CD14-positive monocyte (primary cell): Measurements from ENCODE around the gene MS4A4E. TPM values are rescaled to one million over a fixed set of nuclear protein-coding genes. Genes with fewer than 3 reads are reported as not detected.

Source experiments
- DNase-seq, 3 donors: peaks; one replicate each; pipeline ENCODE4 v3.0.0-alpha.2; 2011 to 2022
- H2AFZ ChIP-seq: 2 replicates; pipeline ENCODE4 v1.6.0; 2012; ENCODE audit warnings: mild to moderate bottlenecking, low read depth, low read length, inconsistent platforms; ENCODE audit not compliant: insufficient read depth, poor library complexity, severe bottlenecking
- H3K27ac ChIP-seq, 2 donors: 1 replicate in 1 of 2; 2 replicates in 1 of 2; pipeline ENCODE4 v1.5.1; 2012 to 2013; ENCODE audit warnings: low read length in 2 of 2, control low read depth in 1 of 2, inconsistent platforms in 1 of 2, low read depth in 1 of 2, mild to moderate bottlenecking in 1 of 2
- H3K27me3 ChIP-seq, 2 donors: one replicate each; pipeline versions ENCODE4 v1.6.0 to v1.6.1; 2011 to 2013; ENCODE audit warnings: low read length in 2 of 2; ENCODE audit not compliant: control insufficient read depth in 2 of 2, insufficient read depth in 2 of 2
- H3K36me3 ChIP-seq, 2 donors: replicated peaks in 1 of 2; 1 replicate in 1 of 2; 2 replicates in 1 of 2; pipeline versions ENCODE4 v1.5.1 to v1.6.1; 2012 to 2013; ENCODE audit warnings: low read length in 2 of 2, control low read depth in 1 of 2, inconsistent platforms in 1 of 2, mild to moderate bottlenecking in 1 of 2; ENCODE audit not compliant: insufficient read depth in 2 of 2, control insufficient read depth in 1 of 2
- H3K4me1 ChIP-seq, 2 donors: 1 replicate in 1 of 2; 2 replicates in 1 of 2; pipeline versions ENCODE4 v1.5.1 to v1.6.1; 2012 to 2013; ENCODE audit warnings: low read length in 2 of 2, control low read depth in 1 of 2, inconsistent platforms in 1 of 2, mild to moderate bottlenecking in 1 of 2, moderate library complexity in 1 of 2; ENCODE audit not compliant: insufficient read depth in 2 of 2, control insufficient read depth in 1 of 2
- H3K4me2 ChIP-seq: replicated peaks from 2 replicates; pipeline ENCODE3; 2012; ENCODE audit warnings: low read length, moderate library complexity, mild to moderate bottlenecking; ENCODE audit not compliant: poor library complexity, severe bottlenecking; ENCODE audit errors: extremely low read depth
- H3K4me3 ChIP-seq, 3 experiments: fragments of 200-600 bp in 1 of 3; sonication (generic) in 1 of 3; replicated peaks in 1 of 3; 1 replicate in 2 of 3; 2 replicates in 1 of 3; pipeline ENCODE4 v1.5.1; 2011 to 2013; ENCODE audit warnings: low read length in 3 of 3, mild to moderate bottlenecking in 3 of 3, control low read depth in 2 of 3, low read depth in 2 of 3, inconsistent platforms in 1 of 3, moderate library complexity in 1 of 3
- H3K79me2 ChIP-seq: 2 replicates; pipeline ENCODE4 v1.6.0; 2012; ENCODE audit warnings: mild to moderate bottlenecking, control low read depth, inconsistent platforms, low read length, moderate library complexity; ENCODE audit not compliant: insufficient read depth
- H3K9ac ChIP-seq: 2 replicates; pipeline ENCODE4 v1.6.0; 2017; ENCODE audit warnings: low read length, mild to moderate bottlenecking; ENCODE audit not compliant: insufficient read depth, poor library complexity, severe bottlenecking
- H3K9me3 ChIP-seq, 2 donors: replicated peaks in 1 of 2; 1 replicate in 1 of 2; 2 replicates in 1 of 2; pipeline versions ENCODE4 v1.5.1 to v1.6.1; 2012 to 2013; ENCODE audit warnings: low read length in 2 of 2, control low read depth in 1 of 2; ENCODE audit not compliant: control insufficient read depth in 1 of 2, insufficient read depth in 1 of 2
- H4K20me1 ChIP-seq: 2 replicates; pipeline ENCODE4 v1.6.0; 2012; ENCODE audit warnings: mild to moderate bottlenecking, low read length, control low read depth, moderate library complexity; ENCODE audit not compliant: insufficient read depth
- H3K27ac Mint-ChIP-seq, 7 donors: one replicate each; pipeline ENCODE4 v1.8.0; 2020; ENCODE audit warnings: mild to moderate bottlenecking in 7 of 7, mixed read lengths in 7 of 7, moderate library complexity in 6 of 7, inconsistent platforms in 2 of 7
- H3K27me3 Mint-ChIP-seq, 3 donors: one replicate each; pipeline ENCODE4 v1.8.0; 2021 to 2022; ENCODE audit warnings: low read depth in 3 of 3, mild to moderate bottlenecking in 3 of 3, mixed read lengths in 3 of 3, moderate library complexity in 3 of 3, inconsistent platforms in 1 of 3
- H3K36me3 Mint-ChIP-seq, 2 donors: one replicate each; pipeline ENCODE4 v1.8.0; 2020; ENCODE audit warnings: mixed read lengths in 2 of 2, inconsistent platforms in 1 of 2, mild to moderate bottlenecking in 1 of 2
- H3K4me1 Mint-ChIP-seq: one replicate; pipeline ENCODE4 v1.8.0; 2020; ENCODE audit warnings: mild to moderate bottlenecking, mixed read lengths
- H3K4me3 Mint-ChIP-seq, 2 donors: one replicate each; pipeline ENCODE4 v1.8.0; 2020; ENCODE audit warnings: mild to moderate bottlenecking in 2 of 2, mixed read lengths in 2 of 2, moderate library complexity in 1 of 2
- H3K9me3 Mint-ChIP-seq, 7 donors: one replicate each; pipeline ENCODE4 v1.8.0; 2020 to 2022; ENCODE audit warnings: mixed read lengths in 7 of 7, mild to moderate bottlenecking in 6 of 7, moderate library complexity in 6 of 7, inconsistent platforms in 2 of 7
- CTCF ChIP-seq: fragments of 200-600 bp; IDR thresholded peaks from one replicate; pipeline ENCODE4 v1.8.0; 2022; ENCODE audit warnings: antibody characterized with exemption, mild to moderate bottlenecking
- WGBS: methylation state at CpG from one replicate; pipeline ENCODE4 v1.1.5; 2013; ENCODE audit warnings: missing lambda C conversion rate; ENCODE audit not compliant: insufficient coverage; 5-methylcytosine and 5-hydroxymethylcytosine counted together
- intact Hi-C, 2 donors: fragments of 100-400 bp; cut with micrococcal nuclease; formaldehyde crosslinking; loops; one replicate each; pipeline versions ENCODE4 v1.15.0 to v1.15.1; 2023
- polyA plus RNA-seq, 3 donors: library from polyadenylated mRNA; depleted of rRNA in 1 of 3; unstranded in 2 of 3; stranded (reverse) in 1 of 3; fragments of 300-500 nt in 2 of 3; fragments of >200 nt in 1 of 3; fragmentation: Illumina TruSeq in 2 of 3; gene quantifications; 1 replicate in 2 of 3; 2 replicates in 1 of 3; pipeline ENCODE4 v1.2.3, GENCODE V29; 2012 to 2021

MS4A4E gene
- polyA plus RNA-seq, 3 donors = 1.00 to 10.2 (median 1.1) TPM

GRCh38 chr11:60161766-60162165 lies 81.2 kb downstream of the MS4A4E start:
- Mint-ChIP-seq H3K4me1 (peaks cover 6% of the 10 kb centered on the region), H3K36me3 (peaks cover 53 to 66% of the 10 kb centered on the region in 2 donors), H3K4me3 (no peak overlapping the region), H3K27ac (no peak overlapping the region), H3K9me3 (peaks cover 0 to 3% (median 2%) of the 10 kb centered on the region in 7 donors), H3K27me3 (peaks cover 0 to 1% (median 0%) of the 10 kb centered on the region in 3 donors)
- H3K4me2 ChIP-seq = no peak overlapping the region
- no peaks in the 10 kb centered on the region for H3K79me2 ChIP-seq
- intact Hi-C loops = no loop called here
- no peak overlapping the region for H3K9ac ChIP-seq
- no peak overlapping the region for H3K4me3 ChIP-seq
- no peaks in the 10 kb centered on the region for H3K4me1 ChIP-seq
- no peak overlapping the region for H3K27ac ChIP-seq
- TF ChIP-seq CTCF = no peak
- no peaks in the 10 kb centered on the region for H3K9me3 ChIP-seq
- H2AFZ ChIP-seq = no peak overlapping the region
- H3K27me3 ChIP-seq = no peaks in the 10 kb centered on the region
- 90% methylated on average over 4 of the region's 4 CpGs for WGBS
- H4K20me1 ChIP-seq = no peaks in the 10 kb centered on the region
- peaks cover 13 to 66% of the 10 kb centered on the region in 2 donors for H3K36me3 ChIP-seq
- no peak for DNase-seq

GRCh38 chr11:60161107-60161506 lies 81.8 kb downstream of the MS4A4E start:
- H3K36me3 Mint-ChIP-seq = peaks cover 51 to 66% of the 10 kb centered on the region in 2 donors
- no peak overlapping the region for H3K4me3 Mint-ChIP-seq
- no peak overlapping the region for H3K27ac Mint-ChIP-seq
- Histone ChIP-seq H3K4me2 (no peak overlapping the region), H2AFZ (no peak overlapping the region), H4K20me1 (no peaks in the 10 kb centered on the region), H3K9ac (no peak overlapping the region), H3K27ac (no peak overlapping the region), H3K9me3 (no peaks in the 10 kb centered on the region), H3K4me1 (peaks cover 2 to 3% of the 10 kb centered on the region in 2 donors), H3K4me3 (no peak overlapping the region), H3K27me3 (no peaks in the 10 kb centered on the region), H3K79me2 (no peaks in the 10 kb centered on the region), H3K36me3 (peaks cover 13 to 66% of the 10 kb centered on the region in 2 donors)
- peaks cover 0 to 3% (median 2%) of the 10 kb centered on the region in 7 donors for H3K9me3 Mint-ChIP-seq
- peaks cover 8% of the 10 kb centered on the region for H3K4me1 Mint-ChIP-seq
- 83% methylated on average over 1 of the region's 2 CpGs for WGBS
- H3K27me3 Mint-ChIP-seq = peaks cover 0 to 1% (median 0%) of the 10 kb centered on the region in 3 donors
- DNase-seq = no peak
- TF ChIP-seq CTCF = no peak
- intact Hi-C loops = no loop called here
